Activated CD8-positive, alpha-beta memory T cell treated with anti-CD3 and anti-CD28 coated beads, Interleukin-2, amount 50 U/mL, for 24 hours (primary cell): ENCODE measurements around the gene SGCG.
"Not testable (repeated sequence)": the region's sequence is repeated elsewhere in the genome, so short reads cannot be mapped to it uniquely, and the experiment has no call there.

Source experiments
- DNase-seq: peaks from one replicate; pipeline ENCODE4 v3.0.0-alpha.2; 2020; ENCODE audit errors: extremely low read depth

SGCG gene, protein sequence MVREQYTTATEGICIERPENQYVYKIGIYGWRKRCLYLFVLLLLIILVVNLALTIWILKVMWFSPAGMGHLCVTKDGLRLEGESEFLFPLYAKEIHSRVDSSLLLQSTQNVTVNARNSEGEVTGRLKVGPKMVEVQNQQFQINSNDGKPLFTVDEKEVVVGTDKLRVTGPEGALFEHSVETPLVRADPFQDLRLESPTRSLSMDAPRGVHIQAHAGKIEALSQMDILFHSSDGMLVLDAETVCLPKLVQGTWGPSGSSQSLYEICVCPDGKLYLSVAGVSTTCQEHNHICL

DNA sequence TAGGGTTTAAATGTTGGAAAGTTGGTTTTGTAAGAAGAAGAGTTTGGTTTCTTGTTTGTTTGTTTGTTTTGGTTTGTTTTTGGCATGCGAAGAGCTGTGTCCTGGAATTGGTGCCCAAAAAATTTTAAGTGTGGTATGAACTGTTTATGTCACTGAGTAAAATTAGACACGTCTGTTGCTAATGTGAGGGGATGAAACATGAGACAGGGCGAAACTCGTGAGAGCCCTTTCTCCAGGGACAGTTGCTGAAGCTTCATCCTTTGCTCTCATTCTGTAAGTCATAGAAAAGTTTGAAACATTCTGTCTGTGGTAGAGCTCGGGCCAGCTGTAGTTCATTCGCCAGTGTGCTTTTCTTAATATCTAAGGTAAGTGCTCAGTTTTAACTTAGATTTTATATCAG is at the start of gene SGCG:
SGCG (plus strand) TSS at position 269 of the 400 bp plus-strand sequence. CDS start 22,716 bp downstream, outside the sequence.
- no peak for DNase-seq

DNA sequence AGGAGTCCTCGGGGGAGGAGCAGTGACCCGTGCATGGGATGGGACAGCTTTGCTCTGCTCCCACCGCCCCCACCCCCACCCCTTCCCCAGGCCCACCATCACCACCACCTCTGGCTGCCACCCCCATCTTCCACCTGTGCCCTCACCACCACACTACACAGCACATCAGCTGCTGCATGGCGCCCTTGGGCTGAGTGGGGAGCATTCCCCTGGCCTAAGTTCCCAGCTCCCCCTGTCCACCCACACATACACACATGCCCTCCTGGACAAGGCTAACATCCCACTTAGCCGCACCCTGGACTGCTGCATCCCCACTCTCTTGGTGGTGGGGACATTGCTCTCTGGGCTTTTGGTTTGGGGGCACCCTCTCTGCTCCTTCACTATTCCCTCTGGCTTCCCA is 46.2 kb upstream of the SGCG start:
- no peak for DNase-seq

DNA sequence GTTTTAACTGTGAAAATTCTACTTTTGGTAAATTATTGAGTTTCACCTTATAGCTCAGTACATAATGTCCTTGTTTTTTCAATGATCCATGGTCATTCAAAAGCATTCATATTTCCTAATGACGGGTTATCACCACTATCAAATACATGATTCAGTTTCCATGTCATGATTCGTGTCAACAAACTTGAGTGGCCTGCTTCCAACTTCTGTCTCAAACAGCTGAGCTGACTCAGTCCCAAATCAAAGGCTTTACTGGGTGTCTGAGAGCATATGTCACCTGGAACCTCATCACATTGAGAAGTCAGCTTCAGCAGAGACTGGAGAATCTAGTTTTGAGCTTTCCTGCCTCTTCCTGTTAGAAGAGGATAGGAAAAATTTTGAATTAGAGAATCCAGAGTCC is 40.3 kb upstream of the SGCG start:
- DNase-seq, result no peak

DNA sequence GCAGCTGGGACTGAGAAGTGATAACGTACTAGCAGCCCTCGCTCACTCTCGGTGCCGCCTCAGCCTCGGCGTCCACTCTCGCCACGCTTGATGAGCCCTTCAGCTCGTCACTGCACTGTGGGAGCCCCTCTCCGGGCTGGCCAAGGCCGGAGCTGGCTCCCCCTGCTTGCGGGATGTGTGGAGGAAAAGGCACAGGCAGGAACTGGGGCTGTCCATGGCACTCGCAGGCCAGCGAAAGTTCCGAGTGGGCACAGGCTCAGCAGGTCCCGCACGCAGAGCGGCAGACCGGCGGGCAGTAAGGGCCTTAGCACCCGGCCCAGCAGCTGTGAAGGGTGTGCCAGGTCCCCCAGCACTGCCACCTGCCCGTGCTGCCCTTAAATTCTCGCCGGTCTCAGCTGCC is 38.8 kb upstream of the SGCG start:
- no peak for DNase-seq

DNA sequence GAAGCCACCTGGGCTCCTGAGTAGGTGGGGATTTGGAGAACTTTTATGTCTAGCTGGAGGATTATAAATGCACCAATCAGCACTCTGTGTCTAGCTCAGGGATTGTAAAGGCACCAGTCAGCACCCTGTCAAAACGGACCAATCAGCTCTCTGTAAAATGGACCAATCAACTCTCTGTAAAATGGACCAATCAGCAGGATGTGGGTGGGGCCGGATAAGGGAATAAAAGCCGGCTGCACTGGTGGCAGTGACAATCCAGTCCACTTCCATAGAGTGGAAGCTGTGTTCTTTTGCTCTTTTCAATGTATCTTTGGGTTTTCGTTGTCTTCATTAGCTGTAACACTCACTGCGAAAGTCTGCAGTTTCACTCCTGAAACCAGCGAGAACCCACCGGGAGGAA is 38.2 kb upstream of the SGCG start:
- not testable (repeated sequence) for DNase-seq

DNA sequence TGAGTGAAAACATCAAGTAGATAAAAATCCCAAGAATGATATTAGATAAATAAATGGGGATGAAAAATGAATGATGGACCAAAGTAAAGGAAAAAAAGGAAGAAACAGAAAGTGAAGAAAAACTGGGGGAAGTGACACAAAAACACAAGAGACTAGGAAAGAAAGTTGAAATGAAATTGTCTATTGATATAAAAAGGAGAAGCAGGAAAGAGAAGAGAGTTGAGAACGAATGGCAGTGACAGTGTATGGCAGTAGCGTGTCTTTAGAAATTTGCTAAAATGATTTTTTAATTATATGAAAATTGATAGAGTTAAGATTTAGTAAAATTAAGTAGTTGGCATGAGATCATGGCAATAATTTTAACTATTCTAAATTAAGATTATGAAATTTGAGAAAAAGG is 36.3 kb upstream of the SGCG start:
- no peak for DNase-seq

DNA sequence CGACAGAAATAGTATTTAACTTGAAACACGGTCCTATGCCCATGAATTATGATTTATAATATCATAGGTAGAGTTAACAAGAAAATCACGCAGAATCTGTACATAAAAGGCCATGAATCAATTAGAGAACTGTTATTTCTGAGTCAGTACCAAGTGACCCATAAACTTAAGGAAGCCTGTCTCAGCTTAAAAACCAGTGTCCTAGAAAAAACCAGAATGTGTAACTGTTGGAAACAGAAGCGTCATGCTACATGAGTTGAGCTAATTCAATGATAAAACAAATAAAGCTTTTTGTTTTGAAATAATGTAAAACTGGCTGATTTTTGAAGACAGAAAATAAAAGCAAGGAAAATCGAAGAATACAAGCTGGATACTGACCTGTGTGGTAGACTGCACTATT is 34.8 kb upstream of the SGCG start:
- no peak for DNase-seq

DNA sequence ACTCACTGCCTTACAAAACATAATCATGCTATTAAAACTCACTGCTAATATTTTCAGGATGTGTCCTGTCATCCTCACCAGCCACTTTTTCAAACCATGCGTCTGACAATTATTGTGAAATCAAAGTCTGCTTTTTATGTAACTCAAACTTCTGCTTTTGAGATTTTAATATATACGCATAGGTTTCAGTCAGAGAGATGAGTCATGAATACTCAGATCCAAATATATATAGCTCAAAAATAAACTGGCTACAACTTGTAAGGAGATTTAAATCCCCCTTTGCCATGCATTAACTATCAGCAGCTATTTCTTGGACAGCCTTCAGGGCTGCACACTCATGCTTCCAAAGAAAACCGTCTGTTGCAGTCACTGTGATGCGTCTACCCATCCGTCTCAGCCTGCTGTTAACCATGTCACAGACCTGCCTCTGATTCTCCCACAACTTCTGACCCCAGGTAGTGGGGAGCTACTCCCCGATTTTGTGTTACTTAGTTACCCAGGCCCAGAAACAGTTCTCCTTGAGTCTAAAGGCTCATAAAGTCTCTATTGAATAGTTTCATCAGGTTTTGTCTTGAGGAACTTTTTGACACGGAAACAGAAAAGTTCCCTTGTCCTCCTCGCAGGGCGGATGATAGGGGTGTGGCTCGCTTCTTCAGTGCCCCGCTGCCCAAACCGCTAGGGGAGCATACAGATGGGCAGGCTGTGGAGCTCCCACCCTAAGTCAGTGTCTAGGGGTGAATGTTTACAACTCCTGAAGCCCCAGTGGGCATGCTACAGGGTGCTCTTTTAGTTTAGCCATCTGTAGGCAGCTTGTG is 33.8 kb upstream of the SGCG start:
- no peak for DNase-seq

DNA sequence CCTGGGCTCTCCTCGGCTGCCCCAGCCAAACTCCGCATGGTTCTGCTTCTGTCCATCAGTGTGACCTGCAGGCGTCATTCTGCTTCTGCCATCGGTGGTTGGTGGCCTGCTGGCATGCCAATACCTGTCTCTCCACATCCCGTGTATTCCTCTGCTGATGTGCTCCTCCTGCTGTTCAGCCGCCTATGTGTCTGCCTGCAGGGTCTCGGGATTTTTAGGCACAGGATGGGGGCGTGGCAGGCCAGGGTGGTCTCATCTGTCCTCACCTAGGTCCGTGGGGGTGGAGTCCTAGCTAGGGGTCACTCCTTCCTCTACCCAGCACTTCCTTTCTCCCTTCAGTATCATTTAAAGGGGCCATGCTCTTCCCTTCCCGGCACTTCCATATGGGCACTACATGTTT is 33.0 kb upstream of the SGCG start:
- DNase-seq, result no peak

DNA sequence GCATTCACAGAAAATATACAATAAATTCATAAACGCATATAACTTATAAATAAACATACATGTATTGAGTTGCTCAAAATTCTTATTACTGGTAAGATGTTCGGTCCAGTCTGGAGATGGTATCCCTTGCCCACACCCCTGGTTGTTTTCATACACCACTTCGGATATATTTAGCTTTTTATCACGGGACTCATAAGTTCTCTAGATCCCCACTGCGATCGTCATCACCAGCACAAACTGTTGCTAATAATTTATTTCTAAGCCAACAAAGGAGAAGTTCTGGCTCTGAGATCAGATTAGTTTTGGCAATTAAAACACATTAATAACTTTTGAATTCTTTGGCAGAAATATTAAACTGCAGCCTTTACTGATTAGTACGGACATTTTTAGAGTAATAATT is 23.0 kb upstream of the SGCG start:
- DNase-seq, result no peak

DNA sequence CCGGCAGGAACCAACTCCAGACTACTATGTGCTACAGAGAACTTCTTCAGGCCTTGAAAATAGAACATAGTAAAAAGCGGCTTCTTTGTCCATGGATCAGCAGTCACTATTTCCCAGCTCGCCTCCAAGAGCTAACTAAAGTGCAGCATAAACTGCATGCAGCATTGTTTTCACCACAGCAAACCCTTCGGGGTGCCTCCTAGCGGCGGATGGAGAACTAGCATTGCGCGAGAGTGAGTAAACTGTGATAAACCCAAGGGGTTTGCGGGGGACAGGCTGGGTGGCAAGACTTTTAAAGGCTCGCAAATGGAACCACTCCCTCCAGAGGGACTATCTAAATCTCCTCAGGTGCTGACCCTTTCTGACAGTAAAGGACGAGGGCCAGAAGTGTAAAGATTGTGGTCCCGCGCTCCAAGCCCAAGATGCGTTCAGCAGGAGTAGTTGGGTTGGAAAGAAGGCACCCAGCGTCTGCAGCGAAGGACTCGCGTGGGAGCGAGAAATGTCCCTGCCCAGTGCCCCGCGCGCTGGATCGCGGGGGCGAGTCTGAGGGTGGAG is 21.5 kb upstream of the SGCG start:
- no peak for DNase-seq

DNA sequence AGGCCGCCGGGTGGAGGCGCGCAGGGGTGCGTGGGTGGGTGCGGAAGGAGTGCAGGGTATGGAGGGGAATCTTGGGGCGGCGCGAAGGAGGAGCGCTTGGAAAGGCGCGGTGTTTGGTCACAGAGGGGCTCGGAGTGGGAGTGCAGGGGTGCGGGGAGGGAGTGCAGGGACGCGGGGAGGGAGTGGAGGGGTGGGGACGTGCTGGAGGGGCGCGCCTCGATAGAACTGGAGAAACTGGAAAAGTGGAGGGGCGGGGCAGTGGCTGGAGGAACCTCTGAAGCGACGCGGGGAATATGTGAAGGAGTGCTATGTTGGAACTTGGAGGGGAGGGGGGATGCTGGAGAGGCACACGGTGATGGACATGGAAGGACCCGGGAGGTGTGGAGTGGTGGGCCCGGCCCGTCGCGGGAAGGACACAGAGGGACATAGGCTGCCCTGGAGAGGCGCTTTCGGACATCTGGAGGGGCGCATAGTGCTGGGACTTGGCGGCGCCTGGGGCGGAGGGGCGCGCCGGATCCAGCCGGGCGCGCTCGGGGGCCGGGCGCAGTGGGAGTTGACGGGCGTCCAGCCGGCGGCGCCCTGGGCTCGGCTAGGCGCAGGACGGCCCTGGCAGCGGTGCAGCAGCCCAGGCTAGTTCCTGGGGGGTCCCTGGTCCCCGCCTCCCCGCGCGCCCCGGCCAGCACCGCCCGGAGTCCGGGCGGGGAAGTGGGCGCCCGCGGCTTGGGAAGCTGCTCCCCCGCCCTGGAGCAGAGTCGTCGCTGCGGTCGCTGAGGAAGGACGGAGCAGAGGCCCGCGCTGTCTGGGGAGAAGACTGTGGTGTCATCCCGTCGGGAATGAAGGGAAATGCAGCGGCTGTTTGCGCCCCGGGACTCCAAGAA is 20.8 kb upstream of the SGCG start:
- DNase-seq, result no peak

DNA sequence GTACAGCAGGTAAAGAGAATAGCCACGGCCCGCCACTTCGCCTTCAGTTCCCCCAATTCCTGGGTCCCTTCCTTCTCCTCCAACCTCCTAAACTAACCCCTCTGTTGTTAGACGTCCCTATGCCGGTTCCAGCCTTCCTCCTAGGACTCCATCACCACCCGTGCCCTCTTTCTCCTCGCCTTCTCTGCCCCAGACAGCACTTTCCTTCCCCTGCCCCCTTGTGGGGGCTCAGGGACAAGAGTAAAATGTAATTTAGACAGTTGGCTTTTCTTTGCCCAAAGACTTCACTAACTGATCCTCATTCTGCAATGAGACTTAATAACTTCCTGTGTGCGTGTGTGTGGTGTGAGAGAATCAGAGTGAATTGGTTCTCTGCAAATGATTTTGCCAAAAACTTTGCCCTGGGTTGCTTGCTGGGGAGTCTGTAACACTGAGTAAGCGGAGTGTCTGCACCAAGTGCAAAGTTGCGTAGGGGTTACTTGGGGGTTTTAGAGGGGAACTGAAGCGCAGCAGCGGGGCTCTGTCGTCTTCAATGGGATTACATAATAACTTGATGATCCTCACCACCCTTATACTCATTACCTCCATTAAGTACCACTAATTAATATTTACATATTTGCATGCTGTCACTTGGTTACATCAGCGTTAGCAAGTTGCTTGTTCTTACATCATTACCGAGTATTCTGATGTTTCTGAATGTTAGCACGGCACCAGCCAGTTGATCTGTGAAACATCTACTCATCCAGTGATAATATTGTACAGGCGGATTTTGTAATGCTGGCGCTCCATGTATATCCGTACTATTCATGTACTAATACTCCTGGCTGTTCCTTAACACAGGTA is 19.9 kb upstream of the SGCG start:
- DNase-seq, result no peak

DNA sequence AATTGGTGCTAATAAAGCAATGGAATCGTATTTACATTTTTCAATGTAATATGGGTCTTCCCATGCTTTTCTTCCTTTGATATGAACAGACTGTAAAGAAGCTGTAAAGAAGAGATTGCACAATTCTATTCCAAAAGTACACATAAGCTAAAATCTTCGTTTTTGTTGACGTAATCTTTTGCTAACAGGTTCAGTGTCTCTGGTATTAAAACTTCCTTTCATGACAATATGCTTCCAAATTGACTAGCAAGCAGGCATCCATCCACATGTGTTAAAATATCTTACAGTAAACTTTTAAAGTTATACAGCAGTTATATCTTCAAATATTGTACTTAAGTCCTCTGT is 19.3 kb upstream of the SGCG start:
- no peak for DNase-seq

DNA sequence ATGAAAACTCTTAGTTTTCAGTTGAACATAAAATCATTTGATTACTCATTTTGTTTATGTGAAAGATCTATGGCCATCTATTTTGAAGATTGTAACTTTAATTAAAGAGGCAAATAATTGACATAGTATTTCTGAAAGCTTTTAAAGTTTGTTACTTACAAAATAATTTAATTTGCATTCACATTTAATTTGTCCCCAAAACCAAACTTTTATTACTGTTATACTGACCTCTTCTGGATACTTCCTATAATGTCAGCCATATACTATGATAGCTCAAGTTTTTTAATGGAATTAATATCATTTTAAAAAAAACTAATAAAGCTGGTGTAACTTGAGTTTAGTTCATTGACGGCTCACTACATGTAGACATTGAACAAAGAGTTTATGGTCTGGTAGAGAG is 4.9 kb upstream of the SGCG start:
- DNase-seq, result no peak

DNA sequence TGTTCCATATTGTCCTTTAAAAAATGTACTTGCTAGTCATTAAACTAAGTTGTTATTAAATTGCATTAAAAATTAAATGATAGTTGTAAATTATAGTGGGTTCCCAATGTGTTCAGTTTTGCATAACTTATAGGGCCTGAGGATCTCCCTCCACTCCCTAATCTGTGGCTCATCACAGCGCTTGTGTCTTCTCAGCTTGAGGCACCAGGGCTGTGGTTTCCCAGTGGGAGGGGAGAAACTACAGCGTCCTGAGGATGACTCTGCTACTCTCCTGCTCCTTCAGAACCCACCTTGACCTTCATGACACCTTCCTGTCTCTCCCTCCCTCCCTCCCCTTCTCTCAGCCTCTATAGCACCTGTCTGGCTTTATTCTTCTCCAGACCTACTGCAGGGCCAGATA is 1.4 kb downstream of the SGCG start:
- DNase-seq, result no peak

DNA sequence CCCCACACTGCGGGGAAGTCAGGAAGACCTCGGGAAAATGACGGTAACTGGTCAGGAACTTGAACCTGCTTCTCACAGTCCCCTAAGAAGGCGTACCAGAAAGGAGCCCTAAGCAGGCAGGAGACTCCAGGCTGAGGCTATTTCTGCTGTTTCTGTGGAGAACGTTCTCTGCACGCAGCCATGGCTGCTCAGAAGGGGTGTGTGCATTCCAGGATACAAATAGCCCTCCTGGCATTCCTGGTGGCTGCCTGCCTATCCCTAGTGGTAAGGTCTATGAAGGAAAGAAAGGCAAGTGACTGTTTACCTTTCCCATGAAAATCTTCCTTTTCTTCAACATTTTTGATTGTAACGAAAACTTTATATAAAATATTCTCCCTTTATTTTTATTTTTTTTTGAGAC is 2.5 kb downstream of the SGCG start:
- DNase-seq, result no peak

DNA sequence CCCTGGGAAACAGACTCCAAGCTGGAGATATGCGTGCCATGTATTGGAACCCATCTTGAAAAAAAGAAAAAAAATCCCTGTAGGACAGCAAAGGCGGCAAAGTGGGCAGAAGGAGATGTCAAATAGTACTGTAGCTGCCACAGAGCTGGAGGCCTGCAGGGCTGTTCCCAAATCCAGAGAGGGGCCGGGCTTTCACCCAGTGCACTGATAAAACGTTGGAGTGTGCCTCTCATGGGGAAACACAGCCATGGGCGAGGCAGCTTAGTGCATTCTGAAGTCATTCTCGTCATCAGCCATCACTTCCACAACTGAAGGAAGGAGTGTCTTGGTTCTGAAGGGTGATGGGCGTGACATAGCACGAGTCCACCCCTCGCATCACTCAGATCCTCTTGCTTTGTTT is 4.8 kb downstream of the SGCG start:
- no peak for DNase-seq

DNA sequence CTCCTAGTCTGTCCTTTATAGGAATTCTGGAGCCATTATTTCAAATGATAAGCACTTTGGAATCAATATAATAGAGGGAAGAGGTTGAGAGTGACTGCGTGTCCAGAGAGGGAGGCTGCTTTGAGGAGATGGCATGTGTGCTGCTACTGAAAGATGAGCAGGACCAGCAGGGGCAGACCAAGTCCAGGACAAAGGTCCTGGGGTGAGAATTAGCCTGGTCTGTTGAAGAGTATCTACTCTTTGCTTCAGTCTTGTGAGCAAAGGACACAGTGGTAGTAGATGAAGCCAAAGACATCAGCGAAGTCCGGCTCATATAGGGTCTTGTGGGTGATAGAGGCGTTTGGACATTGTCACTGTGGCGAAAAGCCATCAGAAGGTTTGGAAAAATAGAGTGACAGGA is 21.1 kb downstream of the SGCG start:
- no peak for DNase-seq

DNA sequence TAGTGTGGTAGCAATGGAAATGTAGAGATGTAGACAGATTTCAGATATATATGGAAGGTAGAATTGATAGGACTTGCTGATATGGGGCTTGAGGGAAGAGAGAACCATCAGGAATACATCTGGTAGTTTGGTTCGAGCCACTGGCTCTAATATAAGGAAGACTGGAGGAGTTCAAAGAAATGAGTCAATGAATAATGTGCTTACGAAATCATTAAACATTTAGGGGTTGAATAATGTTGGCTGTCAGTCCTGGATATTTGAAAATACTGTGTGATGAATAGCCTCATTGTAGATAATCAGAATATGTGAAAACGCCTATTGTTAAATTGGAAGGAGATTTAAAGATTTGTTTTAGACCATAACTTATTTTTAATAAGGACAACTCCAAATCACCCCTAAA is 21.6 kb downstream of the SGCG start:
- DNase-seq, result no peak

DNA sequence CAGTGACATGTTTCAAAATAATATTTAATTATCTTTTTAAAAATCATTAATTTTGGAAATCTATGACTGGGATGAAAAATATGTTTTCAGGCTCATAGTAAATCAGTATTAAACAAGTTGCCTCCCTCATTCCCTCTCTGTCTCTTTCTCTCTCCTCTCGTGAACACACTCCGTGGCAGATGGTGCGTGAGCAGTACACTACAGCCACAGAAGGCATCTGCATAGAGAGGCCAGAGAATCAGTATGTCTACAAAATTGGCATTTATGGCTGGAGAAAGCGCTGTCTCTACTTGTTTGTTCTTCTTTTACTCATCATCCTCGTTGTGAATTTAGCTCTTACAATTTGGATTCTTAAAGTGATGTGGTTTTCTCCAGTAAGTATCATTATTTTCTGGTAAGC is 22.7 kb downstream of the SGCG start:
- no peak for DNase-seq
